Endodermal cell (in vitro differentiated cells): ENCODE measurements around the gene GJB6. TPM values are rescaled to one million over a fixed set of nuclear protein-coding genes. Genes with fewer than 3 reads are reported as not detected.

ENCODE experiments used
- DNase-seq: peaks from one replicate; pipeline ENCODE4 v3.0.0-alpha.2; 2017
- H3K27ac ChIP-seq: 2 replicates; pipeline ENCODE4 v1.5.1; 2013; ENCODE audit warnings: mild to moderate bottlenecking, low read depth, low read length, moderate library complexity
- H3K27me3 ChIP-seq: 2 replicates; pipeline ENCODE4 v1.6.1; 2013; ENCODE audit warnings: mild to moderate bottlenecking, low read length, moderate library complexity; ENCODE audit not compliant: insufficient read depth, control insufficient read depth, poor library complexity, severe bottlenecking
- H3K36me3 ChIP-seq: 2 replicates; pipeline ENCODE4 v1.7.0; 2013; ENCODE audit warnings: mild to moderate bottlenecking, low read length, moderate library complexity; ENCODE audit not compliant: control insufficient read depth, insufficient read depth
- H3K4me1 ChIP-seq: one replicate; pipeline ENCODE4 v1.7.0; 2013; ENCODE audit warnings: low read length; ENCODE audit not compliant: control insufficient read depth, insufficient read depth
- H3K4me3 ChIP-seq: 2 replicates; pipeline ENCODE4 v1.5.1; 2013; ENCODE audit warnings: mild to moderate bottlenecking, low read length, moderate library complexity
- H3K9ac ChIP-seq: 2 replicates; pipeline ENCODE4 v1.6.1; 2013; ENCODE audit warnings: mild to moderate bottlenecking, low read length, moderate library complexity; ENCODE audit not compliant: poor library complexity, severe bottlenecking; ENCODE audit errors: extremely low read depth
- H3K9me3 ChIP-seq: 2 replicates; pipeline ENCODE4 v1.6.1; 2013; ENCODE audit warnings: mild to moderate bottlenecking, low read length, moderate library complexity; ENCODE audit not compliant: control insufficient read depth
- H3K27ac Mint-ChIP-seq: 2 replicates; pipeline ENCODE4 v1.8.0; 2020; ENCODE audit warnings: mixed read lengths
- H3K27me3 Mint-ChIP-seq: 2 replicates; pipeline ENCODE4 v1.8.0; 2021; ENCODE audit warnings: mild to moderate bottlenecking, mixed read lengths; ENCODE audit not compliant: insufficient read depth
- H3K36me3 Mint-ChIP-seq: 2 replicates; pipeline ENCODE4 v1.8.0; 2020; ENCODE audit warnings: low read depth, mixed read lengths
- H3K4me1 Mint-ChIP-seq: 2 replicates; pipeline ENCODE4 v1.8.0; 2020; ENCODE audit warnings: mixed read lengths
- H3K4me3 Mint-ChIP-seq: 2 replicates; pipeline ENCODE4 v1.8.0; 2020; ENCODE audit warnings: mild to moderate bottlenecking, moderate library complexity, mixed read lengths
- H3K9me3 Mint-ChIP-seq: 2 replicates; pipeline ENCODE4 v1.8.0; 2020; ENCODE audit warnings: mild to moderate bottlenecking, mixed read lengths
- WGBS, 2 experiments: methylation state at CpG; one replicate each; pipeline versions ENCODE4 v1.1.5 to v1.1.7; 2013; ENCODE audit warnings: missing lambda C conversion rate in 2 of 2, mixed read lengths in 1 of 2; ENCODE audit not compliant: insufficient coverage in 1 of 2, insufficient read length in 1 of 2; 5-methylcytosine and 5-hydroxymethylcytosine counted together
- total RNA-seq, 2 donors: library from RNA; stranded (reverse); fragmentation: NEBNext Ultra II Directional in 1 of 2; extraction: Animal tissue kit (Norgen Biotek cat#: 25700) in 1 of 2; gene quantifications; 2 replicates in 1 of 2; 3 replicates in 1 of 2; pipeline ENCODE4 v1.2.1, GENCODE V29; 2021
- TF ChIP-seq, protein P1 (sequence below): fragments of 200-600 bp; sonication (generic); conservative IDR thresholded peaks from 2 replicates; pipeline ENCODE4 v1.5.0; 2021; ENCODE audit warnings: antibody characterized with exemption, mild to moderate bottlenecking

GJB6 gene
- total RNA-seq, 2 donors from 2014 or later, result not detected

DNA sequence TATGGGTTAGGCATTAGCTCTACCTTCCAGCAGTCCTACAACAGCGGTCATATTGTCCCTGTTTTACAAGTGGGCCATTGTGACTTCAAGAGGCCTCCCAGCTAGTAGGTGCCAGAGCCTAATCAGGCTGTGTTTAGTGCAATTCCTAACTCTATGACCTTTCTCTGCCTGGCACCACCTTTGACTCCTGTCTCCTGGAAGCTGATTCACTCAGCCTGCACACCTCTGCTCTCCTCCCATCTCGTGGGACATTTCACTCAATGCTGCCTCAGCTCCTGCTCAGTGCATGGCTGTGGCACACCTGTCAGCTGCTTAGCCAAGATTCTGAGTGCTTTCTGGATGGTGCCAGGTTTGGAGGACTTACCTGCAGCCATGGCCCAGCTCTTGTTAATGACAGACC lies 9.5 kb upstream of the GJB6 start:
- Histone ChIP-seq H3K36me3 (no peaks in the 10 kb centered on the region), H3K9me3 (no peaks in the 10 kb centered on the region), H3K4me3 (no peak overlapping the region), H3K9ac (no peak overlapping the region), H3K27me3 (peaks cover 14% of the 10 kb centered on the region), H3K4me1 (no peaks in the 10 kb centered on the region), H3K27ac (no peak overlapping the region)
- TF ChIP-seq, protein P1, sequence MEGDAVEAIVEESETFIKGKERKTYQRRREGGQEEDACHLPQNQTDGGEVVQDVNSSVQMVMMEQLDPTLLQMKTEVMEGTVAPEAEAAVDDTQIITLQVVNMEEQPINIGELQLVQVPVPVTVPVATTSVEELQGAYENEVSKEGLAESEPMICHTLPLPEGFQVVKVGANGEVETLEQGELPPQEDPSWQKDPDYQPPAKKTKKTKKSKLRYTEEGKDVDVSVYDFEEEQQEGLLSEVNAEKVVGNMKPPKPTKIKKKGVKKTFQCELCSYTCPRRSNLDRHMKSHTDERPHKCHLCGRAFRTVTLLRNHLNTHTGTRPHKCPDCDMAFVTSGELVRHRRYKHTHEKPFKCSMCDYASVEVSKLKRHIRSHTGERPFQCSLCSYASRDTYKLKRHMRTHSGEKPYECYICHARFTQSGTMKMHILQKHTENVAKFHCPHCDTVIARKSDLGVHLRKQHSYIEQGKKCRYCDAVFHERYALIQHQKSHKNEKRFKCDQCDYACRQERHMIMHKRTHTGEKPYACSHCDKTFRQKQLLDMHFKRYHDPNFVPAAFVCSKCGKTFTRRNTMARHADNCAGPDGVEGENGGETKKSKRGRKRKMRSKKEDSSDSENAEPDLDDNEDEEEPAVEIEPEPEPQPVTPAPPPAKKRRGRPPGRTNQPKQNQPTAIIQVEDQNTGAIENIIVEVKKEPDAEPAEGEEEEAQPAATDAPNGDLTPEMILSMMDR, result no peak
- WGBS, 2 experiments, result 90 to 95% methylated on average over 2 of the region's 2 CpGs
- H3K27ac Mint-ChIP-seq, result no peak overlapping the region
- no peaks in the 10 kb centered on the region for H3K4me1 Mint-ChIP-seq
- peaks cover 22% of the 10 kb centered on the region for H3K9me3 Mint-ChIP-seq
- H3K4me3 Mint-ChIP-seq, result no peak overlapping the region
- H3K36me3 Mint-ChIP-seq, result no peaks in the 10 kb centered on the region
- DNase-seq, result no peak
- peaks cover 22% of the 10 kb centered on the region for H3K27me3 Mint-ChIP-seq

DNA sequence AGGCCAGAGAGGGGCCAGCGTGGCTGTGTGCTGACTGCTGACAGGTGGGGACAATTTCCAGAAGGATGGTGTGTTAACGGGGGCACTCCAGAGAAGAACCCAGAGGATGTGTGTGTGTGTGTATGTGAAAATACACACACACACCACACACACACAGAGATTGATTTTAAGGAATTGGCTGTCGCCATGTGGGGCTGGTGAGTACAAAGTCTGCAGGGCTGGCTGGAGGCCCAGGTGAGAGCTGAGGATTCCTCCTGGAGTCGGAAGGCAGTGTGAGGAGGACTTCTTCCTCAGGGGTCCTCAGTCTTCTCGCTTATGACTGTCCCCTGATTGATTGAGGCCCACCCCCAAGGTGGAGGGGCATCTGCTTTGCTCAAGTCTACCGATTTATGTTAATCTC lies 7.6 kb upstream of the GJB6 start:
- Histone ChIP-seq H3K4me3 (no peak overlapping the region), H3K9me3 (no peaks in the 10 kb centered on the region), H3K27me3 (peaks cover 18% of the 10 kb centered on the region), H3K9ac (no peak overlapping the region), H3K4me1 (no peaks in the 10 kb centered on the region), H3K36me3 (no peaks in the 10 kb centered on the region), H3K27ac (no peak overlapping the region)
- H3K9me3 Mint-ChIP-seq, result peaks cover 21% of the 10 kb centered on the region
- no peaks in the 10 kb centered on the region for H3K4me1 Mint-ChIP-seq
- no peak overlapping the region for H3K27ac Mint-ChIP-seq
- 95 to 97% methylated on average over 3 to 5 of the region's 6 CpGs for WGBS, 2 experiments
- TF ChIP-seq, protein P1, result no peak
- H3K36me3 Mint-ChIP-seq, result no peaks in the 10 kb centered on the region
- H3K4me3 Mint-ChIP-seq, result no peak overlapping the region
- DNase-seq, result no peak
- H3K27me3 Mint-ChIP-seq, result peaks cover 35% of the 10 kb centered on the region

DNA sequence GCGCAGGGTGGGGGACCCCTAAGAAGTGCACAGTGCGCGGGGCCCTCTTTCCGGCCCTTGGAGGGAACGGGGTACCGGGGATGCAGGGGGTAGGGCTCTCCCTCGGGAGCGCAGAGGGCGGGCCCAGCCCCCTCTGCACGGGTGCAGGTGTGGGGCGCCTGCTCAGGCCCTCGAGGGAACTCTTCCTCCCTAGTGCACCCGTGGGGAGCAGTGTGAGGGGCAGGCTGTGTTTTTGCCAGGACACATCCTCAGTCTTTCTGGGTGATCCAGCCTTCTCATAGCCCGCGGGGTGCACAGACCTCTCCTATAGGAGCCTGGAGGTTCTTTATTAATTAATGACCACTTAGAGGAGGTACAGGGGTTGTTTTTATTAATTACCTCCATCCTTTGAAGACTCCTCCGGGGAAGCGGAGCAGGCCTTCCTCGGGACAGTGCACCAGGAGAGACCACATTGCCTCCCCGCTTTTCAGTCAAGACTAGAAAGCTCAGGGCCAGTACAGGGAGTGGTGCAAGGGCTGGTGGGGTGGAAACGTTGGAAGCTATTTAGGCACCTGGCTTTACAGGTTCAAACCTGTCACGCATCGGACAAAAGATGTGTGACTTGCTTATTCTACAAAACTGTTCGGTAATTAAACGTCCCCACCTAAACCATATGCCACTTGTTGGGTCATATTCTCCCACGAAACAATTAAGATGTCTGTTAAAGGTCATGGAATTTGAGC lies 598 bp upstream of the GJB6 start:
- TF ChIP-seq, protein P1, result no peak
- Histone ChIP-seq H3K4me3 (no peak overlapping the region), H3K4me1 (no peaks in the 10 kb centered on the region), H3K36me3 (no peaks in the 10 kb centered on the region), H3K9ac (no peak overlapping the region), H3K27me3 (peaks cover 65% of the 10 kb centered on the region), H3K27ac (no peak overlapping the region), H3K9me3 (no peaks in the 10 kb centered on the region)
- Mint-ChIP-seq H3K4me3 (no peak overlapping the region), H3K27me3 (peaks cover 83% of the 10 kb centered on the region), H3K27ac (no peak overlapping the region), H3K9me3 (no peaks in the 10 kb centered on the region), H3K4me1 (peaks cover 8% of the 10 kb centered on the region), H3K36me3 (no peaks in the 10 kb centered on the region)
- DNase-seq, result no peak
- 49 to 51% methylated on average over 10 to 25 of the region's 25 CpGs for WGBS, 2 experiments
